ENCODE data around the gene SPSB4.

SPSB4 gene

DNA sequence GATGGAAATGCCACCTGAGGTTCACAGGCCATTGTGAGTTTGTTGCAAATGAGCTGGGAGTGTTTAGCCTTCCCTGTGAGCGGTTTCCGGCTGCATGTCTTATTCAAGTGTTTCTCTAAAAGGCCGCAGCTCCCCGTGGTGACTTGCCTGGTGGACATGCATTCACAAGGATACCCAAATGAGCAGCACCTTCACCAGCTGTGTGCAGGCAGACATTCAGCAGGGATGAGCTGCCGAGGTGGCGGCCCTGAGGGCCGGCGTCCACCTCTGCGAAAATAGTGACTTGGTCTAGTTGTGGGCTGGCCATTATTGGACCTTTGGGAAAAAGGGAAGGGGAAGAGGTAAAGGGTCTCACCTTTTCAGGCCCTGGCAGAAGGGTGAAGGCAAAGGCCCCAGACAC is 23.4 kb downstream of the SPSB4 start:
- Histone ChIP-seq H3K27me3 (replicated peaks; ENCODE audit: insufficient read depth, low read length) (no peaks in the 10 kb centered on the region), H3K9me3 (replicated peaks; ENCODE audit: insufficient read depth, low read length) (no peaks in the 10 kb centered on the region), H3F3A (ENCODE audit: insufficient read depth, low read length) (no peaks in the 10 kb centered on the region)

DNA sequence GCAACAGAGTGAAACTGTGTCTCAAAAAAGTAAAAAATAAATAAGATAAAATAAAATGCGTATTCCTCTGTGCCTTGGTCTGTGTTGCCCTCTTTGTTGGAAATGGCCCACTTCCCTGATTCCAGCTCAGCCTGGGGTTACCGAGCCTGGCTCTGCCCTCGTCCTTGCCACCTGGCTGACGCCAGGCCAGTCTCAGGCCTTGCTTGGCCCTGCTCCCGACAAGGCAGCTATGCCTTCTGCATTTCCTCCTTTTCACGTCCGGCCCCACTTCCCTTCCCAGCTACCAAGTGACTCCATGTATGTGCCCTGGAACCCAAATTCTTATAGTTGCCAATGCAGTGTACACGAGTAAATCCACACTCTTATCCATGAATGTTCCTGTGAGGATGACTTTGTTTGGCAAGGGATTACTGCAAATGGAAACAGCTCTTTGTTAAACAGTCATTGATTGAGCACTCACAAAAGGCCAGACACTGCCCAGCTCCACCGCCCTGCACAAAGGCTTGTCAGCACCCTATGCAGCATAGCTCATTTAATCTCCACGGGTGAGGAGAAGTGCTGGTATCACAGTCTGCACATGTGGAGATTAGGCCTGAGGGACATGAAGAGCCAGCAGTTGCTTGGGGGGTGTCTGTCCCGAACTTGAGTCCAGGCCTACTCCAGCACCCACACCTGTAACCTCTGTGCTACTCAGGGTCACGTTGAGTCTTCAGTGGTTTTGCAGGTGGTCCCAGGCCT is 25.1 kb downstream of the SPSB4 start:
- H2AFZ ChIP-seq (ENCODE audit: low read length): no peak overlapping the region
- H3K79me2 ChIP-seq (ENCODE audit: low read length): no peaks in the 10 kb centered on the region
- no peaks in the 10 kb centered on the region for H3K4me1 ChIP-seq (ENCODE audit: low read length)
- no peaks in the 10 kb centered on the region for H4K20me1 ChIP-seq (ENCODE audit: insufficient read depth, low read length)
- H3K27me3 ChIP-seq (replicated peaks; ENCODE audit: insufficient read depth, low read length): no peaks in the 10 kb centered on the region
- DNase-seq: no peak
- H3K9me2 ChIP-seq (replicated peaks; ENCODE audit: insufficient read depth, low read length): no peaks in the 10 kb centered on the region
- TF ChIP-seq EZH2phosphoT487 (IDR thresholded peaks at IDR 0.05; ENCODE audit: low read length): no peak
- TF ChIP-seq, protein P1, sequence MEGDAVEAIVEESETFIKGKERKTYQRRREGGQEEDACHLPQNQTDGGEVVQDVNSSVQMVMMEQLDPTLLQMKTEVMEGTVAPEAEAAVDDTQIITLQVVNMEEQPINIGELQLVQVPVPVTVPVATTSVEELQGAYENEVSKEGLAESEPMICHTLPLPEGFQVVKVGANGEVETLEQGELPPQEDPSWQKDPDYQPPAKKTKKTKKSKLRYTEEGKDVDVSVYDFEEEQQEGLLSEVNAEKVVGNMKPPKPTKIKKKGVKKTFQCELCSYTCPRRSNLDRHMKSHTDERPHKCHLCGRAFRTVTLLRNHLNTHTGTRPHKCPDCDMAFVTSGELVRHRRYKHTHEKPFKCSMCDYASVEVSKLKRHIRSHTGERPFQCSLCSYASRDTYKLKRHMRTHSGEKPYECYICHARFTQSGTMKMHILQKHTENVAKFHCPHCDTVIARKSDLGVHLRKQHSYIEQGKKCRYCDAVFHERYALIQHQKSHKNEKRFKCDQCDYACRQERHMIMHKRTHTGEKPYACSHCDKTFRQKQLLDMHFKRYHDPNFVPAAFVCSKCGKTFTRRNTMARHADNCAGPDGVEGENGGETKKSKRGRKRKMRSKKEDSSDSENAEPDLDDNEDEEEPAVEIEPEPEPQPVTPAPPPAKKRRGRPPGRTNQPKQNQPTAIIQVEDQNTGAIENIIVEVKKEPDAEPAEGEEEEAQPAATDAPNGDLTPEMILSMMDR (IDR thresholded peaks at IDR 0.05; ENCODE audit: low read length): no peak
- TF ChIP-seq EZH2 (optimal IDR thresholded peaks at IDR 0.05; ENCODE audit: low read depth, low read length): no peak
- H3K9me3 ChIP-seq (replicated peaks; ENCODE audit: insufficient read depth, low read length): no peaks in the 10 kb centered on the region
- no peaks in the 10 kb centered on the region for H3F3A ChIP-seq (ENCODE audit: insufficient read depth, low read length)
- H3K9ac ChIP-seq (ENCODE audit: low read length): no peak overlapping the region
- H3K36me3 ChIP-seq (replicated peaks; ENCODE audit: insufficient read depth, low read length): no peaks in the 10 kb centered on the region
- H3K4me3 ChIP-seq (ENCODE audit: low read length): no peak overlapping the region
- H3K27ac ChIP-seq (ENCODE audit: low read length): no peak overlapping the region
- H3K4me2 ChIP-seq (ENCODE audit: low read depth, low read length): no peak overlapping the region

More for the DNA sequence above, 23.4 kb downstream of the SPSB4 start:
- no peak overlapping the region for H3K4me2 ChIP-seq (ENCODE audit: low read depth, low read length)
- H3K9ac ChIP-seq (ENCODE audit: low read length): no peak overlapping the region
- no peaks in the 10 kb centered on the region for H3K79me2 ChIP-seq (ENCODE audit: low read length)
- H4K20me1 ChIP-seq (ENCODE audit: insufficient read depth, low read length): no peaks in the 10 kb centered on the region
- H2AFZ ChIP-seq (ENCODE audit: low read length): no peak overlapping the region
- no peaks in the 10 kb centered on the region for H3K4me1 ChIP-seq (ENCODE audit: low read length)
- no peak overlapping the region for H3K4me3 ChIP-seq (ENCODE audit: low read length)
- no peak for TF ChIP-seq EZH2 (optimal IDR thresholded peaks at IDR 0.05; ENCODE audit: low read depth, low read length)
- TF ChIP-seq, protein P1 (IDR thresholded peaks at IDR 0.05; ENCODE audit: low read length): no peak
- no peak for TF ChIP-seq EZH2phosphoT487 (IDR thresholded peaks at IDR 0.05; ENCODE audit: low read length)
- H3K9me2 ChIP-seq (replicated peaks; ENCODE audit: insufficient read depth, low read length): no peaks in the 10 kb centered on the region
- H3K36me3 ChIP-seq (replicated peaks; ENCODE audit: insufficient read depth, low read length): no peaks in the 10 kb centered on the region
- DNase-seq: no peak
- no peak overlapping the region for H3K27ac ChIP-seq (ENCODE audit: low read length)

DNA sequence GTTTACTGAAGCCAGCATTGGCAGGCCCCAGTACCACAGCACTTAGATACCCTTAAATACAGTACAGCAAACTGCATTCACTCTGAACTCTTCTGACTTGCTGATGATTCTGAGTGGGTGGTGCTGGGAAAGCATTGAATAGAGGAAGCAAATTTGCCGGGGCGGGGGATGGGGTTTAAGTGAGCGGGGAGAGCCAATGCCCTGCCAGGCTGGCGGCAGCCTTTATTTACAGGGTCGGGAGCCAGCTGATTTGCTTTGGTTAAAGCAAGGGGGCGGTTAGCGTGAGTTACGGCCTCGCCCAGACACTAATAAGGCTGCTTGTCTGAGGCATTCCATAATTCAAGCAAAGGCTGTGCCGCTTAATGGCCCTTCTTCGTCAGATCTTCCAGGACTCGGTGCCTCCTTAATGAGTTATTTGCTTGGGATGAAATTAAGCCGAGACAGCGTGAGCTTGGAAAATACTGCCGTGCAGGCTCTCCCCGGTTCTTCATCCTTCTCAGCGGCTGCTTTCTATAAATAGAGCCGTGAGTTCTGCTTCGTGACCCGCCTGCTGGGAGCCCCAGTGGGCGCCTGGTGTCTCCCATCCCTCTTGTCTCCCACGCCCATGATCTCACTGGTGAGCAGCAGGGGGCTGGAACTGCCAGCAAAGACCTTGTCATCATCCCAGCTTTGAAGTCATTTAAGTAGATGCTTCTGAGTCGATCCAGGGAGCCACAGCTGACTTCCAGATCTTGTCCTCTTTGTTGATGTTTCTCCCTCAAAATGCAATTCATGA is 25.8 kb downstream of the SPSB4 start:
- H3K4me2 ChIP-seq (ENCODE audit: low read depth, low read length): no peak overlapping the region
- TF ChIP-seq, protein P1 (IDR thresholded peaks at IDR 0.05; ENCODE audit: low read length): no peak
- TF ChIP-seq EZH2phosphoT487 (IDR thresholded peaks at IDR 0.05; ENCODE audit: low read length): no peak
- no peak for TF ChIP-seq EZH2 (optimal IDR thresholded peaks at IDR 0.05; ENCODE audit: low read depth, low read length)
- no peaks in the 10 kb centered on the region for H3K27me3 ChIP-seq (replicated peaks; ENCODE audit: insufficient read depth, low read length)
- H3K4me1 ChIP-seq (ENCODE audit: low read length): no peaks in the 10 kb centered on the region
- no peak overlapping the region for H3K9ac ChIP-seq (ENCODE audit: low read length)
- DNase-seq: no peak
- no peaks in the 10 kb centered on the region for H4K20me1 ChIP-seq (ENCODE audit: insufficient read depth, low read length)
- no peaks in the 10 kb centered on the region for H3K9me2 ChIP-seq (replicated peaks; ENCODE audit: insufficient read depth, low read length)
- no peak overlapping the region for H3K4me3 ChIP-seq (ENCODE audit: low read length)
- no peak overlapping the region for H3K27ac ChIP-seq (ENCODE audit: low read length)
- no peaks in the 10 kb centered on the region for H3F3A ChIP-seq (ENCODE audit: insufficient read depth, low read length)
- H3K79me2 ChIP-seq (ENCODE audit: low read length): no peaks in the 10 kb centered on the region
- no peaks in the 10 kb centered on the region for H3K9me3 ChIP-seq (replicated peaks; ENCODE audit: insufficient read depth, low read length)
- H2AFZ ChIP-seq (ENCODE audit: low read length): no peak overlapping the region
- H3K36me3 ChIP-seq (replicated peaks; ENCODE audit: insufficient read depth, low read length): no peaks in the 10 kb centered on the region

All from MM.1S (cell line).